ENCODE results near the gene CD3E. TPM values are rescaled to one million over a fixed set of nuclear protein-coding genes. Genes with fewer than 3 reads are reported as not detected.

The CD3E gene
- total RNA-seq, 3 donors from 2014 or later: 6.3 to 9.7 (median 9.7) TPM

- ATAC-seq (peak; percentile 80), DNase-seq (no peak)
- Histone ChIP-seq H3K4me1 (ENCODE audit: low read depth) (peaks cover 5% of the 10 kb centered on the region), H3K9me3 (no peaks in the 10 kb centered on the region), H3K36me3 (ENCODE audit: low read depth) (no peaks in the 10 kb centered on the region), H3K4me3 (no peak overlapping the region)
- TF ChIP-seq CTCF (IDR thresholded peaks at IDR 0.05): no peak
- intact Hi-C loops (cut with DNase I, micrococcal nuclease): loop anchor here in 1 of 2 donors (10.0 kb wide), 1 partner anchor 78 kb away; no protein-coding TSS in a partner anchor
These were observed 21.4 kb upstream of the CD3E start for GRCh38 chr11:118283037-118283636.

- no peak for TF ChIP-seq CTCF (IDR thresholded peaks at IDR 0.05)
- intact Hi-C loops (cut with DNase I, micrococcal nuclease): loop anchor here in 1 of 2 donors (10.0 kb wide), 1 partner anchor 79 kb away; no protein-coding TSS in a partner anchor
- no peak overlapping the region for H3K4me3 ChIP-seq
- no peak for DNase-seq
- no peaks in the 10 kb centered on the region for H3K9me3 ChIP-seq
- H3K36me3 ChIP-seq (ENCODE audit: low read depth): no peaks in the 10 kb centered on the region
- peaks cover 5% of the 10 kb centered on the region for H3K4me1 ChIP-seq (ENCODE audit: low read depth)
- ATAC-seq: peak; percentile 4
These were observed 20.7 kb upstream of the CD3E start for GRCh38 chr11:118283756-118284350.

- intact Hi-C loops (cut with DNase I, micrococcal nuclease): loop anchor here in 1 of 2 donors (10.0 kb wide), 1 partner anchor 82 kb away; no protein-coding TSS in a partner anchor
- H3K4me1 ChIP-seq (ENCODE audit: low read depth): peaks cover 11% of the 10 kb centered on the region
- TF ChIP-seq CTCF (IDR thresholded peaks at IDR 0.05): no peak
- ATAC-seq (no peak), DNase-seq (no peak)
- no peak overlapping the region for H3K4me3 ChIP-seq
- no peaks in the 10 kb centered on the region for H3K36me3 ChIP-seq (ENCODE audit: low read depth)
- H3K9me3 ChIP-seq: no peaks in the 10 kb centered on the region
These were observed 18.0 kb upstream of the CD3E start for GRCh38 chr11:118286545-118286944.

DNA sequence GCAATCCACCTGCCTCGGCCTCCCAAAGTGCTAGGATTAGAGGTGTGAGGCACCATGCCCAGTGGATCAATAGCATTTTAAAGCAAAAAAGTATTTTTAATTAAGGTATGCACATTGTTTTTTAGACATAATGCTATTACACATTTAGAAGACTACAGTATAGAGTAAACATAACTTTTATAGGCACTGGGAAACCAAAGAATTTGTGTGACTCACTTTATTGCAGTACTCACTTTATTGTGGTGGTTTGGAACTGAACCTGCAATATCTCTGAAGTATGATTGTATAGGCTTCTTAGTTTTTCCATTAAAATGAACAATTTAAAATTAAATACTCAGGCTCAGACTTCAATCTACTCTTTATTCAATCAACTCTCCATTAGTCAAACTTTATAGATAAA is 17.5 kb upstream of the CD3E start:
- intact Hi-C loops (cut with DNase I, micrococcal nuclease): loop anchor here in 1 of 2 donors (10.0 kb wide), 1 partner anchor 82 kb away; no protein-coding TSS in a partner anchor
- ATAC-seq: peak; percentile 70
- no peak for TF ChIP-seq CTCF (IDR thresholded peaks at IDR 0.05)

GRCh38 chr11:118289401-118289800 is 15.1 kb upstream of the CD3E start:
- no peak overlapping the region for H3K4me3 ChIP-seq
- no peaks in the 10 kb centered on the region for H3K36me3 ChIP-seq (ENCODE audit: low read depth)
- H3K4me1 ChIP-seq (ENCODE audit: low read depth): peaks cover 6% of the 10 kb centered on the region
- H3K9me3 ChIP-seq: no peaks in the 10 kb centered on the region
- DNase-seq (no peak), ATAC-seq (no peak)
- no peak for TF ChIP-seq CTCF (IDR thresholded peaks at IDR 0.05)
- intact Hi-C loops (cut with DNase I, micrococcal nuclease): loop anchor here in 1 of 2 donors (10.0 kb wide), 1 partner anchor 85 kb away; no protein-coding TSS in a partner anchor

More for the DNA sequence above, 17.5 kb upstream of the CD3E start:
- DNase-seq: no peak
- no peaks in the 10 kb centered on the region for H3K9me3 ChIP-seq
- no peaks in the 10 kb centered on the region for H3K36me3 ChIP-seq (ENCODE audit: low read depth)
- H3K4me3 ChIP-seq: no peak overlapping the region
- peaks cover 11% of the 10 kb centered on the region for H3K4me1 ChIP-seq (ENCODE audit: low read depth)
